Erythroblast (primary cell): ENCODE data around the gene PRRC1.

Experiments
- GATA1 ChIP-seq: IDR thresholded peaks from 2 replicates; pipeline ENCODE4 v1.6.1; 2011; ENCODE audit warnings: low read depth, mild to moderate bottlenecking, control low read depth, low read length, moderate library complexity
- POLR2A ChIP-seq: IDR thresholded peaks from 2 replicates; pipeline ENCODE4 v1.6.1; 2011; ENCODE audit warnings: mild to moderate bottlenecking, low read length

- TF ChIP-seq POLR2A (no peak), GATA1 (no peak)
Measured at GRCh38 chr5:127515693-127516440, 1.6 kb upstream of the PRRC1 start.
